ENCODE measurements around the gene PCDHA6.
"Not testable (repeated sequence)": the region's sequence is repeated elsewhere in the genome, so short reads cannot be mapped to it uniquely, and the experiment has no call there.

PCDHA6 gene

GRCh38 chr5:140827704-140828361 lies at the start of gene PCDHA6:
Gene PCDHA6, plus strand, starts transcription at chr5:140827960. Its CDS starts 132 bp downstream, at chr5:140828092.
- DNase-seq: no peak

- no peak for DNase-seq
These were observed 47.2 kb upstream of the PCDHA6 start for GRCh38 chr5:140780512-140780911.

- DNase-seq: no peak
These were observed 41.7 kb upstream of the PCDHA6 start, which contains the start of gene PCDHA1 for GRCh38 chr5:140785905-140786686. Gene PCDHA1, plus strand, starts transcription at chr5:140786140.

GRCh38 chr5:140787422-140787821 lies 40.3 kb upstream of the PCDHA6 start:
- not testable (repeated sequence) for DNase-seq

- not testable (repeated sequence) for DNase-seq
These were observed 39.8 kb upstream of the PCDHA6 start for GRCh38 chr5:140787849-140788504.

GRCh38 chr5:140791089-140791488 lies 36.7 kb upstream of the PCDHA6 start:
- DNase-seq: no peak

- peak; percentile 37 to 42 for DNase-seq
These were observed 33.0 kb upstream of the PCDHA6 start, which contains the start of gene PCDHA2 for GRCh38 chr5:140794595-140795258. Gene PCDHA2, plus strand, starts transcription at chr5:140794852.

GRCh38 chr5:140795259-140795641 lies 32.5 kb upstream of the PCDHA6 start:
- peak; percentile 36 to 53 for DNase-seq

GRCh38 chr5:140796072-140796717 lies 31.6 kb upstream of the PCDHA6 start:
- not testable (repeated sequence) for DNase-seq

- no peak for DNase-seq
These were observed 31.1 kb upstream of the PCDHA6 start for GRCh38 chr5:140796718-140797095.

GRCh38 chr5:140800816-140801493 lies 26.8 kb upstream of the PCDHA6 start, which contains the start of gene PCDHA3:
Gene PCDHA3, plus strand, starts transcription at chr5:140801057.
- no peak for DNase-seq

GRCh38 chr5:140801494-140801841 lies 26.3 kb upstream of the PCDHA6 start:
- DNase-seq: no peak

GRCh38 chr5:140802381-140802780 lies 25.4 kb upstream of the PCDHA6 start:
- DNase-seq: not testable (repeated sequence)

- no peak for DNase-seq
These were observed 24.9 kb upstream of the PCDHA6 start for GRCh38 chr5:140802781-140803271.

GRCh38 chr5:140806834-140807775 lies 20.7 kb upstream of the PCDHA6 start, which contains the start of gene PCDHA4:
Gene PCDHA4, plus strand, starts transcription at chr5:140807068.
- DNase-seq: no peak

GRCh38 chr5:140808241-140808888 lies 19.4 kb upstream of the PCDHA6 start:
- not testable (repeated sequence) for DNase-seq

GRCh38 chr5:140808889-140809291 lies 18.9 kb upstream of the PCDHA6 start:
- no peak for DNase-seq

- DNase-seq: no peak
These were observed 6.1 kb upstream of the PCDHA6 start, which contains the start of gene PCDHA5 for GRCh38 chr5:140821375-140822280. Gene PCDHA5, plus strand, starts transcription at chr5:140821613.

GRCh38 chr5:140822281-140822629 lies 5.5 kb upstream of the PCDHA6 start:
- DNase-seq: no peak

All from NCI-H1930 (cell line).